Kidney (tissue), 14 donors: ENCODE results near the gene OR6P1. TPM values are rescaled to one million over a fixed set of nuclear protein-coding genes. Genes with fewer than 3 reads are reported as not detected.

Experiments used
- DNase-seq, 5 donors: peaks; one replicate each; pipeline ENCODE4 v3.0.0-alpha.2; 2013 to 2020
- FAIRE-seq: peaks from 2 replicates; lab custom pipeline; 2012; peaks lifted over from hg19 to GRCh38; lab: Jason Lieb, UNC
- H3K27ac ChIP-seq, 2 donors: one replicate each; pipeline ENCODE4 v1.7.0; 2013; ENCODE audit warnings: low read depth in 2 of 2, low read length in 2 of 2, inconsistent platforms in 1 of 2
- H3K27me3 ChIP-seq: one replicate; pipeline ENCODE4 v1.7.1; 2013; ENCODE audit warnings: low read length, inconsistent platforms; ENCODE audit not compliant: control insufficient read depth, insufficient read depth
- H3K36me3 ChIP-seq, 3 donors: one replicate each; pipeline versions ENCODE4 v1.7.0 to v1.7.1; 2013; ENCODE audit warnings: low read length in 3 of 3, control low read depth in 1 of 3, inconsistent platforms in 1 of 3; ENCODE audit not compliant: insufficient read depth in 3 of 3, control insufficient read depth in 2 of 3
- H3K4me1 ChIP-seq, 3 donors: one replicate each; pipeline versions ENCODE4 v1.7.0 to v1.7.1; 2013; ENCODE audit warnings: low read length in 3 of 3, inconsistent platforms in 1 of 3, low read depth in 1 of 3; ENCODE audit not compliant: control insufficient read depth in 2 of 3, insufficient read depth in 2 of 3
- H3K4me3 ChIP-seq, 3 donors: one replicate each; pipeline versions ENCODE4 v1.7.0 to v1.8.1; 2013; ENCODE audit warnings: low read length in 3 of 3, control low read depth in 1 of 3, inconsistent platforms in 1 of 3
- H3K9ac ChIP-seq, 3 donors: one replicate each; pipeline versions ENCODE4 v1.7.0 to v1.7.1; 2013; ENCODE audit warnings: low read length in 3 of 3, control low read depth in 1 of 3, inconsistent platforms in 1 of 3
- H3K9me3 ChIP-seq, 3 donors: one replicate each; pipeline versions ENCODE4 v1.7.0 to v1.7.1; 2013; ENCODE audit warnings: low read length in 3 of 3, control low read depth in 1 of 3, inconsistent platforms in 1 of 3; ENCODE audit not compliant: control insufficient read depth in 2 of 3, insufficient read depth in 1 of 3
- CTCF ChIP-seq: IDR thresholded peaks from 3 replicates; pipeline ENCODE4 v1.5.1; 2012; ENCODE audit warnings: mild to moderate bottlenecking, moderate library complexity, borderline replicate concordance; ENCODE audit not compliant: insufficient read depth; ENCODE audit errors: extremely low read depth
- intact Hi-C: fragments of 100-400 bp; cut with DNase I; formaldehyde crosslinking; loops from one replicate; pipeline ENCODE4 v1.11.1; 2022
- polyA plus RNA-seq: library from polyadenylated mRNA; stranded (reverse); fragments of 350-450 nt; fragmentation: Illumina TruSeq; extraction: RNeasy Lipid Tissue Mini Kit (QIAGEN cat#74804); gene quantifications from one replicate; pipeline ENCODE4 v1.2.3, GENCODE V29; 2014; ENCODE audit warnings: low read depth, low replicate concordance; ENCODE audit not compliant: insufficient read depth
- total RNA-seq: library from RNA; stranded (reverse); fragmentation: NEBNext Ultra II Directional; extraction: Animal tissue kit (Norgen Biotek cat#: 25700); gene quantifications from one replicate; pipeline ENCODE4 v1.2.1, GENCODE V29; 2021
- donor health status: control.
- donor health status: control.
- donor health status: control.
- donor health status: control.
- donor health status: control.
- donor health status: DM: yes; HTN: yes; CAD: no.
- donor health status: Normal renal cell carcinoma (clear cell type).

The OR6P1 gene
- total and polyA plus RNA-seq, 2 donors from 2014 or later = not detected

GRCh38 chr1:158563853-158564252 is 6.5 kb downstream of the OR6P1 start:
- Histone ChIP-seq H3K4me3 (no peak overlapping the region), H3K27ac (no peak overlapping the region), H3K9me3 (no peaks in the 10 kb centered on the region), H3K9ac (no peak overlapping the region), H3K27me3 (no peaks in the 10 kb centered on the region), H3K36me3 (no peaks in the 10 kb centered on the region), H3K4me1 (no peaks in the 10 kb centered on the region)
- DNase-seq = no peak
- TF ChIP-seq CTCF = no peak
- no peak for FAIRE-seq
- intact Hi-C loops = no loop called here

GRCh38 chr1:158559696-158560095 is 10.7 kb downstream of the OR6P1 start:
- Histone ChIP-seq H3K9me3 (no peaks in the 10 kb centered on the region), H3K4me1 (no peaks in the 10 kb centered on the region), H3K27me3 (no peaks in the 10 kb centered on the region), H3K4me3 (no peak overlapping the region), H3K36me3 (no peaks in the 10 kb centered on the region), H3K27ac (no peak overlapping the region), H3K9ac (no peak overlapping the region)
- FAIRE-seq = no peak
- TF ChIP-seq CTCF = no peak
- intact Hi-C loops = no loop called here
- no peak for DNase-seq

- H3K9me3 ChIP-seq = no peaks in the 10 kb centered on the region
- no peak for TF ChIP-seq CTCF
- H3K36me3 ChIP-seq = no peaks in the 10 kb centered on the region
- no peak for FAIRE-seq
- DNase-seq = no peak
- H3K4me3 ChIP-seq = no peak within 1 kb of the TSS
- H3K27me3 ChIP-seq = no peaks in the 10 kb centered on the region
- H3K27ac ChIP-seq = no peak within 1 kb of the TSS
- intact Hi-C loops = no loop called here
- no peak within 1 kb of the TSS for H3K9ac ChIP-seq
- no peaks in the 10 kb centered on the region for H3K4me1 ChIP-seq
These were observed 16.0 kb downstream of the OR6P1 start, which contains the start of gene OR6Y1 for GRCh38 chr1:158554352-158554751. TSS of gene OR6Y1 (minus strand) at chr1:158554405. CDS start at chr1:158548105, 6,300 bp downstream.

GRCh38 chr1:158552296-158552695 is 18.1 kb downstream of the OR6P1 start:
- no peak for FAIRE-seq

More at GRCh38 chr1:158552296-158552695, 18.1 kb downstream of the OR6P1 start:
- no peak overlapping the region for H3K27ac ChIP-seq
- H3K36me3 ChIP-seq = no peaks in the 10 kb centered on the region
- no peak overlapping the region for H3K4me3 ChIP-seq
- H3K9ac ChIP-seq = no peak overlapping the region
- H3K27me3 ChIP-seq = no peaks in the 10 kb centered on the region
- no peak for DNase-seq
- H3K9me3 ChIP-seq = no peaks in the 10 kb centered on the region
- intact Hi-C loops = no loop called here
- H3K4me1 ChIP-seq = no peaks in the 10 kb centered on the region
- TF ChIP-seq CTCF = no peak
